Gastrocnemius medialis (tissue), 4 donors: ENCODE results near the gene PALLD.

Experiments used
- POLR2A ChIP-seq, 2 donors: fragments of 450-650 bp; IDR thresholded peaks; one replicate each; pipeline ENCODE4 v1.6.1; 2017; ENCODE audit warnings: antibody characterized with exemption in 2 of 2, mild to moderate bottlenecking in 2 of 2, moderate library complexity in 2 of 2
- TF ChIP-seq, protein P1 (sequence below), 5 experiments: fragments of 450-650 bp in 3 of 5; fragments of 200-600 bp in 2 of 5; sonication (generic) in 2 of 5; IDR thresholded peaks in 4 of 5; conservative IDR thresholded peaks in 1 of 5; 1 replicate in 4 of 5; 2 replicates in 1 of 5; pipeline ENCODE4 v1.5.1; 2016 to 2019; ENCODE audit warnings: antibody characterized with exemption in 5 of 5, mild to moderate bottlenecking in 3 of 5, moderate library complexity in 3 of 5

DNA sequence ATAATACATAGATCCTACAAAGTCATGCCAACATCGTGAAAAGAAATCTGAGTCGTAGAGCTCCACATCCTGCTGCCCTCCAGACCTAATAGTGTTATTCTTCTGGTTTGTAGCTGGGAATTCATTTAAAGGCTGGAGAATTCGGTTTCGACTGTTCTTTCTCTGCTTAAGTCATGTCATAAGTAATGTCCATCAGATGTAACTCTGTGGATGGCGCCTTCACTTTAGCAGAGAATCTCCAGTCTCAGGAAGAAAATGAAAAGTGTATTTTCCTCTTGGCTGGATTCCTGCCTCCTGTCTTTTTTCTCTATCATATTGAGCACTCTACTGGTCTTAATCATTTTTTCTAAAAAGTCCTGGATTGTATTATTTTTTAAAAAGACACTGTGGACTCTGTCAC, 117.0 kb downstream of the PALLD start:
- TF ChIP-seq, protein P1, sequence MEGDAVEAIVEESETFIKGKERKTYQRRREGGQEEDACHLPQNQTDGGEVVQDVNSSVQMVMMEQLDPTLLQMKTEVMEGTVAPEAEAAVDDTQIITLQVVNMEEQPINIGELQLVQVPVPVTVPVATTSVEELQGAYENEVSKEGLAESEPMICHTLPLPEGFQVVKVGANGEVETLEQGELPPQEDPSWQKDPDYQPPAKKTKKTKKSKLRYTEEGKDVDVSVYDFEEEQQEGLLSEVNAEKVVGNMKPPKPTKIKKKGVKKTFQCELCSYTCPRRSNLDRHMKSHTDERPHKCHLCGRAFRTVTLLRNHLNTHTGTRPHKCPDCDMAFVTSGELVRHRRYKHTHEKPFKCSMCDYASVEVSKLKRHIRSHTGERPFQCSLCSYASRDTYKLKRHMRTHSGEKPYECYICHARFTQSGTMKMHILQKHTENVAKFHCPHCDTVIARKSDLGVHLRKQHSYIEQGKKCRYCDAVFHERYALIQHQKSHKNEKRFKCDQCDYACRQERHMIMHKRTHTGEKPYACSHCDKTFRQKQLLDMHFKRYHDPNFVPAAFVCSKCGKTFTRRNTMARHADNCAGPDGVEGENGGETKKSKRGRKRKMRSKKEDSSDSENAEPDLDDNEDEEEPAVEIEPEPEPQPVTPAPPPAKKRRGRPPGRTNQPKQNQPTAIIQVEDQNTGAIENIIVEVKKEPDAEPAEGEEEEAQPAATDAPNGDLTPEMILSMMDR (IDR thresholded peaks at IDR 0.05 in 4 of 5, conservative IDR thresholded peaks at IDR 0.05 in 1 of 5), result no peak
- no peak for TF ChIP-seq POLR2A (IDR thresholded peaks at IDR 0.05)
